GM18861 (cell line): ENCODE measurements around the gene VTCN1.

Source experiments
- ATAC-seq: cut with Tn5 transposase; IDR thresholded peaks from one replicate; pipeline ENCODE4 v1.9.1; 2021; ENCODE audit not compliant: unreplicated experiment

The VTCN1 gene

GRCh38 chr1:117210386-117210785 is 341 bp downstream of the VTCN1 start:
- ATAC-seq = no peak

- no peak for ATAC-seq
Observed at GRCh38 chr1:117209094-117209493, 1.6 kb downstream of the VTCN1 start.

- ATAC-seq = no peak
Observed at GRCh38 chr1:117208580-117208979, 2.1 kb downstream of the VTCN1 start.

- no peak for ATAC-seq
Observed at GRCh38 chr1:117205368-117205767, 5.4 kb downstream of the VTCN1 start.

GRCh38 chr1:117201808-117202207 is 8.9 kb downstream of the VTCN1 start:
- ATAC-seq = no peak

- no peak for ATAC-seq
Observed at GRCh38 chr1:117198097-117198496, 12.6 kb downstream of the VTCN1 start.

GRCh38 chr1:117189726-117190125 is 21.0 kb downstream of the VTCN1 start:
- no peak for ATAC-seq

GRCh38 chr1:117188816-117189437 is 21.8 kb downstream of the VTCN1 start:
- no peak for ATAC-seq

- no peak for ATAC-seq
Observed at GRCh38 chr1:117188170-117188815, 22.4 kb downstream of the VTCN1 start.

GRCh38 chr1:117183112-117183511 is 27.6 kb downstream of the VTCN1 start:
- ATAC-seq = no peak

GRCh38 chr1:117182319-117182718 is 28.4 kb downstream of the VTCN1 start:
- no peak for ATAC-seq

GRCh38 chr1:117181630-117182041 is 29.1 kb downstream of the VTCN1 start:
- ATAC-seq = no peak

- ATAC-seq = no peak
Observed at GRCh38 chr1:117180147-117180967, 30.4 kb downstream of the VTCN1 start.

GRCh38 chr1:117179471-117179870 is 31.3 kb downstream of the VTCN1 start:
- no peak for ATAC-seq

GRCh38 chr1:117178756-117179155 is 32.0 kb downstream of the VTCN1 start:
- ATAC-seq = no peak

GRCh38 chr1:117177376-117177775 is 33.4 kb downstream of the VTCN1 start:
- ATAC-seq = no peak

GRCh38 chr1:117176579-117176978 is 34.1 kb downstream of the VTCN1 start:
- ATAC-seq = no peak

GRCh38 chr1:117174851-117175250 is 35.9 kb downstream of the VTCN1 start:
- ATAC-seq = no peak

GRCh38 chr1:117173691-117174090 is 37.0 kb downstream of the VTCN1 start:
- ATAC-seq = no peak

GRCh38 chr1:117173006-117173405 is 37.7 kb downstream of the VTCN1 start:
- no peak for ATAC-seq

- no peak for ATAC-seq
Observed at GRCh38 chr1:117171900-117172511, 38.7 kb downstream of the VTCN1 start.
